ENCODE results near the gene CDC42. TPM values are rescaled to one million over a fixed set of nuclear protein-coding genes. Genes with fewer than 3 reads are reported as not detected.
"Not testable (repeated sequence)": the region's sequence is repeated elsewhere in the genome, so short reads cannot be mapped to it uniquely, and the experiment has no call there.

Gene CDC42
- polyA plus RNA-seq, 5 donors: 323 to 425 (median 352) TPM

GRCh38 chr1:22064751-22065402, 12.4 kb downstream of the CDC42 start:
- DNase-seq: no peak

- DNase-seq: no peak
Measured at GRCh38 chr1:22071511-22071910, 19.0 kb downstream of the CDC42 start.

GRCh38 chr1:22074803-22075202, 22.3 kb downstream of the CDC42 start:
- DNase-seq: no peak

- no peak for DNase-seq
Measured at GRCh38 chr1:22075718-22076117, 23.2 kb downstream of the CDC42 start.

- DNase-seq: no peak
Measured at GRCh38 chr1:22076346-22076745, 23.8 kb downstream of the CDC42 start.

GRCh38 chr1:22077728-22078127, 25.2 kb downstream of the CDC42 start:
- no peak for DNase-seq

GRCh38 chr1:22078133-22078532, 25.6 kb downstream of the CDC42 start:
- DNase-seq: no peak

GRCh38 chr1:22080191-22080590, 27.7 kb downstream of the CDC42 start:
- no peak for DNase-seq

GRCh38 chr1:22088331-22088730, 35.8 kb downstream of the CDC42 start:
- no peak for DNase-seq

GRCh38 chr1:22089134-22089571, 36.6 kb downstream of the CDC42 start:
- DNase-seq: no peak

GRCh38 chr1:22089787-22090186, 37.3 kb downstream of the CDC42 start:
- DNase-seq: no peak

- DNase-seq: no peak
Measured at GRCh38 chr1:22090867-22091266, 38.4 kb downstream of the CDC42 start.

- not testable (repeated sequence) for DNase-seq
Measured at GRCh38 chr1:22092026-22092768, 39.7 kb downstream of the CDC42 start.

- no peak for DNase-seq
Measured at GRCh38 chr1:22093513-22093912, 41.0 kb downstream of the CDC42 start.

- no peak for DNase-seq
Measured at GRCh38 chr1:22096036-22096435, 43.5 kb downstream of the CDC42 start.

- no peak for DNase-seq
Measured at GRCh38 chr1:22096463-22096862, 44.0 kb downstream of the CDC42 start.

- DNase-seq: no peak
Measured at GRCh38 chr1:22098752-22099151, 46.2 kb downstream of the CDC42 start.

GRCh38 chr1:22100168-22100567, 47.7 kb downstream of the CDC42 start:
- DNase-seq: no peak

- DNase-seq: no peak
Measured at GRCh38 chr1:22101199-22101598, 48.7 kb downstream of the CDC42 start.

GRCh38 chr1:22101995-22102394, 49.5 kb downstream of the CDC42 start:
- no peak for DNase-seq

GRCh38 chr1:22102746-22103145, 50.2 kb downstream of the CDC42 start:
- no peak for DNase-seq

- no peak for DNase-seq
Measured at GRCh38 chr1:22104094-22104493, 51.6 kb downstream of the CDC42 start.

GRCh38 chr1:22104865-22105437, 52.4 kb downstream of the CDC42 start:
- no peak for DNase-seq

Data from right lung (tissue), 5 donors.